Lung (tissue), 13 donors: ENCODE measurements around the gene SPRR2G. TPM values are rescaled to one million over a fixed set of nuclear protein-coding genes. Genes with fewer than 3 reads are reported as not detected.
"Not testable (repeated sequence)": the region's sequence is repeated elsewhere in the genome, so short reads cannot be mapped to it uniquely, and the experiment has no call there.

Source experiments
- ATAC-seq: fragments of 200-7000 bp; cut with Tn5 transposase; one replicate; pipeline ENCODE4 v1.9.1; 2020; ENCODE audit warnings: moderate number of reproducible peaks; ENCODE audit not compliant: insufficient read depth, low FRiP score
- DNase-seq, 3 donors: peaks; one replicate each; pipeline ENCODE4 v3.0.0-alpha.2; 2013 to 2017
- H3K27ac ChIP-seq, 2 donors: one replicate each; pipeline ENCODE4 v1.5.1; 2013; ENCODE audit warnings: mild to moderate bottlenecking in 2 of 2, moderate library complexity in 2 of 2, control low read depth in 1 of 2, inconsistent platforms in 1 of 2, low read depth in 1 of 2, low read length in 1 of 2
- H3K27me3 ChIP-seq, 3 donors: one replicate each; pipeline ENCODE4 v1.5.1; 2013; ENCODE audit warnings: low read length in 2 of 3; ENCODE audit not compliant: control insufficient read depth in 3 of 3, insufficient read depth in 3 of 3
- H3K36me3 ChIP-seq, 4 donors: one replicate each; pipeline ENCODE4 v1.5.1; 2013; ENCODE audit warnings: low read length in 4 of 4, mild to moderate bottlenecking in 1 of 4, moderate library complexity in 1 of 4; ENCODE audit not compliant: control insufficient read depth in 4 of 4, insufficient read depth in 4 of 4
- H3K4me1 ChIP-seq, 5 donors: one replicate each; pipeline ENCODE4 v1.5.1; 2013; ENCODE audit warnings: low read length in 5 of 5, mild to moderate bottlenecking in 2 of 5, moderate library complexity in 1 of 5; ENCODE audit not compliant: control insufficient read depth in 5 of 5, insufficient read depth in 5 of 5
- H3K4me3 ChIP-seq: one replicate; pipeline ENCODE4 v1.5.1; 2013; ENCODE audit warnings: mild to moderate bottlenecking, control low read depth, moderate library complexity
- H3K9ac ChIP-seq, 2 donors: one replicate each; pipeline ENCODE4 v1.5.1; 2013; ENCODE audit warnings: low read length in 2 of 2, control low read depth in 1 of 2; ENCODE audit not compliant: insufficient read depth in 1 of 2
- H3K9me3 ChIP-seq, 4 donors: one replicate each; pipeline ENCODE4 v1.5.1; 2013; ENCODE audit warnings: low read length in 3 of 4, mild to moderate bottlenecking in 1 of 4, moderate library complexity in 1 of 4; ENCODE audit not compliant: control insufficient read depth in 4 of 4, insufficient read depth in 3 of 4
- WGBS, 2 donors: extraction: QIAGEN DNeasy Blood & Tissue Kit; methylation state at CpG; one replicate each; pipeline ENCODE4 v1.1.7; 2013; 5-methylcytosine and 5-hydroxymethylcytosine counted together
- polyA plus RNA-seq, 2 donors: library from polyadenylated mRNA; stranded (reverse); fragments of 200-250 nt; gene quantifications; one replicate each; pipeline ENCODE4 v1.2.1, GENCODE V29; 2013
- small RNA-seq: library from RNA; depleted of rRNA; stranded (forward); fragments of <200 nt; gene quantifications from one replicate; pipeline ENCODE3, GENCODE V24; 2014; ENCODE audit warnings: low replicate concordance
- total RNA-seq, 2 donors: library from RNA; depleted of rRNA in 1 of 2; stranded (reverse); fragments of >200 nt in 1 of 2; gene quantifications; one replicate each; pipeline ENCODE4 v1.2.1, GENCODE V29; 2014 to 2021
- TF ChIP-seq, protein P1 (sequence below): IDR thresholded peaks from 2 replicates; pipeline ENCODE4 v1.5.1; 2012; ENCODE audit warnings: mild to moderate bottlenecking; ENCODE audit errors: control extremely low read depth, extremely low read depth
- donor health status: control.
- donor health status: control.
- donor health status: Bipolar disorder and iron deficiency.
- donor health status: healthy.
- donor health status: DM: yes; HTN: yes; CAD: no.

The SPRR2G gene
- total and polyA plus RNA-seq, 4 donors: not detected

DNA sequence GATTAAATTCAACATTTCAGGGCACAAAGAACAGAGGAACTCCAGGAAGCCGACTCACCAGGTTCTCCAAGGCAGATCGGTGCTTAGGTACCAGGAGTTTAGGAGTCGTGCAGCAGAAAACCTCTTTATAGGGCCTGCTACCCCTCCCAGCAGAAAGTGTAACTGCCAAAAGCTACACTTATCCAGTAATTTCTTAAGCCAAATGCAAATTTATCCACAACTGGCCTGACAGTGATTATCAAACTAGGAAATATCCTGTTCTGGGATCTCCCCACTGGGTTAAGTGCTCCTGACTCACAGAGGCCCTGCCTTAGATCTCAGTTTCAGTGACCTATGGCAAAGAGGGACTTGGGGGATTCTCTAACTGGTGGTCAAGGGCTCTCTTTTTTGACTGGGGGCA lies 37.3 kb downstream of the SPRR2G start, which contains the start of gene SPRR2F:
TSS of gene SPRR2F (minus strand) at position 101 of the 400 bp plus-strand sequence. CDS start 783 bp downstream, outside the sequence.
- no peak for ATAC-seq

DNA sequence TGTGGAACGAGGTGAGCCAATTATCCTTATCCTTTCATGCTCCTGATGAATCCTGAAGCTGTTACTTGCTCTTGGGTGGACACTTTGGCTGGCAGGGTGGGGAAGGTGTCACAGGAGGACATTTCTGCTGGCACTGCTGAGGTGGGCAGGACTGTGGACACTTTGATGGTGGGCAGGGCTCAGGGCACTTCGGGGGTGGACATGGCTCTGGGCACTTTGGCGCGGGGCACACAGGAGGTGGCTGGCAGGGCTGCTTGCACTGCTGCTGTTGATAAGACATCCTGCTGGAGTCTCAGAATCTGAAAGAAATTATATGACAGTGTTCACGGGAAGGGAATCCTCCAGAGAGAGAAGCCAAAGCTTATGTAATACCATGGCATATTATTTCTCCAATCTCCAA lies 38.2 kb downstream of the SPRR2G start:
- not testable (repeated sequence) for H3K9me3 ChIP-seq, ATAC-seq, H3K4me3 ChIP-seq, H3K4me1 ChIP-seq, H3K36me3 ChIP-seq, DNase-seq, H3K9ac ChIP-seq, H3K27me3 ChIP-seq, H3K27ac ChIP-seq
- 79 to 81% methylated on average over 5 of the region's 5 CpGs for WGBS, 2 donors

More for the DNA sequence above, 37.3 kb downstream of the SPRR2G start, which contains the start of gene SPRR2F:
- 78 to 87% methylated on average over 3 of the region's 3 CpGs for WGBS, 2 donors
- no peaks in the 10 kb centered on the region for H3K36me3 ChIP-seq
- no peaks in the 10 kb centered on the region for H3K27me3 ChIP-seq
- TF ChIP-seq, protein P1, sequence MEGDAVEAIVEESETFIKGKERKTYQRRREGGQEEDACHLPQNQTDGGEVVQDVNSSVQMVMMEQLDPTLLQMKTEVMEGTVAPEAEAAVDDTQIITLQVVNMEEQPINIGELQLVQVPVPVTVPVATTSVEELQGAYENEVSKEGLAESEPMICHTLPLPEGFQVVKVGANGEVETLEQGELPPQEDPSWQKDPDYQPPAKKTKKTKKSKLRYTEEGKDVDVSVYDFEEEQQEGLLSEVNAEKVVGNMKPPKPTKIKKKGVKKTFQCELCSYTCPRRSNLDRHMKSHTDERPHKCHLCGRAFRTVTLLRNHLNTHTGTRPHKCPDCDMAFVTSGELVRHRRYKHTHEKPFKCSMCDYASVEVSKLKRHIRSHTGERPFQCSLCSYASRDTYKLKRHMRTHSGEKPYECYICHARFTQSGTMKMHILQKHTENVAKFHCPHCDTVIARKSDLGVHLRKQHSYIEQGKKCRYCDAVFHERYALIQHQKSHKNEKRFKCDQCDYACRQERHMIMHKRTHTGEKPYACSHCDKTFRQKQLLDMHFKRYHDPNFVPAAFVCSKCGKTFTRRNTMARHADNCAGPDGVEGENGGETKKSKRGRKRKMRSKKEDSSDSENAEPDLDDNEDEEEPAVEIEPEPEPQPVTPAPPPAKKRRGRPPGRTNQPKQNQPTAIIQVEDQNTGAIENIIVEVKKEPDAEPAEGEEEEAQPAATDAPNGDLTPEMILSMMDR: no peak
- H3K4me3 ChIP-seq: no peak within 1 kb of the TSS
- DNase-seq: no peak
- H3K4me1 ChIP-seq: no peaks in the 10 kb centered on the region
- H3K9ac ChIP-seq: no peak within 1 kb of the TSS
- no peak within 1 kb of the TSS for H3K27ac ChIP-seq
- no peaks in the 10 kb centered on the region for H3K9me3 ChIP-seq

DNA sequence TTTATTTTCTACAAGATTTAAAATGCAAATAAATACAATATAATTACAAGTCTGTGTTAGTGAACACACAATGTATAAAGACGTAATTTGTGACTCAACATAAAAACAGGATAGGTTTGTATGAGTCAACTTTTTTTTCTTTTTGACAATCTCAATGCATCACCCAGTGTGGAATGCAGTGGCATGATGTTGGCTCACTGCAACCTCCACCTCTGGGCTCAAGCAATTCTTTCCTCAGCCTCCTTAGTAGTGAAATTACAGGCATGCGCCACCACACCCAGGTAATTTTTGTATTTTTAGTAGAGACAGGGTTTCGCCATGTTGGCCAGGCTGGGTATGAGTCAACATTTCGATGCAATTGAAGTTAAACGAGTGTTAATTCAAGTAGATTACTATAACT lies 50.4 kb downstream of the SPRR2G start:
- H3K4me3 ChIP-seq: no peak overlapping the region
- H3K27ac ChIP-seq: no peak overlapping the region
- H3K4me1 ChIP-seq: no peaks in the 10 kb centered on the region
- no peaks in the 10 kb centered on the region for H3K27me3 ChIP-seq
- H3K9me3 ChIP-seq: no peaks in the 10 kb centered on the region
- DNase-seq (no peak), ATAC-seq (no peak)
- H3K9ac ChIP-seq: no peak overlapping the region
- H3K36me3 ChIP-seq: no peaks in the 10 kb centered on the region
- 91 to 96% methylated on average over 5 of the region's 5 CpGs for WGBS, 2 donors
- TF ChIP-seq, protein P1: no peak

Small RNA genes within 50 kb of the gene (small RNA-seq; reads per million reads assigned to genes)
- not detected for gene SPRR2C

Other genes starting within 250 kb of the SPRR2G start
- gene IVL, start 242.3 kb downstream of the SPRR2G start, total RNA-seq: under 1 TPM in 1 of 2 donors, not detected in 1; 0.31 TPM
- under 1 TPM; 0.22 to 0.52 TPM for gene IVL, start 242.3 kb downstream of the SPRR2G start, polyA plus RNA-seq
- gene SPRR5, start 203.7 kb downstream of the SPRR2G start, total RNA-seq: not detected
- under 1 TPM in 1 of 2 donors, not detected in 1; 0.05 TPM for gene SPRR5, start 203.7 kb downstream of the SPRR2G start, polyA plus RNA-seq
- not detected for gene SPRR4, start 180.2 kb downstream of the SPRR2G start, total RNA-seq
- not detected for gene SPRR4, start 180.2 kb downstream of the SPRR2G start, polyA plus RNA-seq
- not detected for gene SPRR1A, start 166.8 kb downstream of the SPRR2G start, total RNA-seq
- gene SPRR1A, start 166.8 kb downstream of the SPRR2G start, polyA plus RNA-seq: not detected
- gene SPRR3, start 149.1 kb downstream of the SPRR2G start, total RNA-seq: 1 to 10 TPM in 1 of 2 donors, not detected in 1; 1.9 TPM
- 1 to 10 TPM in 1 of 2 donors, under 1 TPM in 1; 0.50 to 1.2 TPM for gene SPRR3, start 149.1 kb downstream of the SPRR2G start, polyA plus RNA-seq
- gene SPRR1B, start 119.7 kb downstream of the SPRR2G start, total RNA-seq: not detected
- 1 to 10 TPM in 1 of 2 donors, under 1 TPM in 1; 0.31 to 1.9 TPM for gene SPRR1B, start 119.7 kb downstream of the SPRR2G start, polyA plus RNA-seq
- not detected for gene SPRR2D, start 109.8 kb downstream of the SPRR2G start, total RNA-seq
- gene SPRR2D, start 109.8 kb downstream of the SPRR2G start, polyA plus RNA-seq: 1 to 10 TPM; 1.0 to 2.5 TPM
- gene SPRR2A, start 93.4 kb downstream of the SPRR2G start, total RNA-seq: under 1 TPM in 1 of 2 donors, not detected in 1; 0.82 TPM
- gene SPRR2A, start 93.4 kb downstream of the SPRR2G start, polyA plus RNA-seq: 1 to 10 TPM in 1 of 2 donors, not detected in 1; 4.5 TPM
- gene SPRR2B, start 79.3 kb downstream of the SPRR2G start, total RNA-seq: not detected
- not detected for gene SPRR2B, start 79.3 kb downstream of the SPRR2G start, polyA plus RNA-seq
- gene SPRR2E, start 56.4 kb downstream of the SPRR2G start, total RNA-seq: not detected
- gene SPRR2E, start 56.4 kb downstream of the SPRR2G start, polyA plus RNA-seq: under 1 TPM; 0.33 to 0.60 TPM
- not detected for gene SPRR2F, start 37.4 kb downstream of the SPRR2G start, total RNA-seq
- under 1 TPM in 1 of 2 donors, not detected in 1; 0.73 TPM for gene SPRR2F, start 37.4 kb downstream of the SPRR2G start, polyA plus RNA-seq
- not detected for gene LELP1, start 52.5 kb upstream of the SPRR2G start, total RNA-seq
- gene LELP1, start 52.5 kb upstream of the SPRR2G start, polyA plus RNA-seq: not detected
- not detected for gene PRR9, start 66.7 kb upstream of the SPRR2G start, total RNA-seq
- gene PRR9, start 66.7 kb upstream of the SPRR2G start, polyA plus RNA-seq: under 1 TPM in 1 of 2 donors, not detected in 1; 0.22 TPM
- not detected for gene LORICRIN, start 108.8 kb upstream of the SPRR2G start, total RNA-seq
- gene LORICRIN, start 108.8 kb upstream of the SPRR2G start, polyA plus RNA-seq: not detected
- not detected for gene PGLYRP3, start 162.1 kb upstream of the SPRR2G start, total RNA-seq
- gene PGLYRP3, start 162.1 kb upstream of the SPRR2G start, polyA plus RNA-seq: not detected
- gene PGLYRP4, start 198.0 kb upstream of the SPRR2G start, total RNA-seq: 1 to 10 TPM; 1.0 to 3.1 TPM
- gene PGLYRP4, start 198.0 kb upstream of the SPRR2G start, polyA plus RNA-seq: 1 to 10 TPM in 1 of 2 donors, under 1 TPM in 1; 0.18 to 1.0 TPM
- 100 to 1,000 TPM; 394 to 769 TPM for gene S100A9, start 207.0 kb upstream of the SPRR2G start, total RNA-seq
- gene S100A9, start 207.0 kb upstream of the SPRR2G start, polyA plus RNA-seq: over 10,000 TPM in 1 of 2 donors, 100 to 1,000 TPM in 1; 550 to 16,342 TPM
- 10 to 100 TPM; 14.9 to 31.7 TPM for gene S100A12, start 224.7 kb upstream of the SPRR2G start, total RNA-seq
- gene S100A12, start 224.7 kb upstream of the SPRR2G start, polyA plus RNA-seq: 1,000 to 10,000 TPM in 1 of 2 donors, 10 to 100 TPM in 1; 43.9 to 1,191 TPM
- 100 to 1,000 TPM in 1 of 2 donors, 10 to 100 TPM in 1; 69.8 to 556 TPM for gene S100A8, start 240.2 kb upstream of the SPRR2G start, total RNA-seq
- 1,000 to 10,000 TPM in 1 of 2 donors, 100 to 1,000 TPM in 1; 623 to 6,695 TPM for gene S100A8, start 240.2 kb upstream of the SPRR2G start, polyA plus RNA-seq